Activated CD4-positive, alpha-beta T cell treated with anti-CD3 and anti-CD28 coated beads, Interleukin-2, amount 10 ng/mL, durations not matched to agents 24 days and 14 days (primary cell): ENCODE results near the gene FGFR3. TPM values are rescaled to one million over a fixed set of nuclear protein-coding genes. Genes with fewer than 3 reads are reported as not detected.

Source experiments
- DNase-seq: peaks from one replicate; pipeline ENCODE4 v3.0.0; 2022
- H3K27ac Mint-ChIP-seq: one replicate; pipeline ENCODE4 v1.8.0; 2022; ENCODE audit warnings: mild to moderate bottlenecking, mixed read lengths
- H3K27me3 Mint-ChIP-seq: one replicate; pipeline ENCODE4 v1.8.0; 2022; ENCODE audit warnings: mixed read lengths
- H3K36me3 Mint-ChIP-seq: one replicate; pipeline ENCODE4 v1.8.0; 2022; ENCODE audit warnings: low read depth, mild to moderate bottlenecking, mixed read lengths
- H3K4me1 Mint-ChIP-seq: one replicate; pipeline ENCODE4 v1.8.0; 2021; ENCODE audit warnings: mixed read lengths
- H3K4me3 Mint-ChIP-seq: one replicate; pipeline ENCODE4 v1.8.0; 2022; ENCODE audit warnings: mild to moderate bottlenecking, moderate library complexity, mixed read lengths
- H3K9me3 Mint-ChIP-seq: one replicate; pipeline ENCODE4 v1.8.0; 2021; ENCODE audit warnings: mixed read lengths
- intact Hi-C: fragments of 100-400 bp; cut with micrococcal nuclease; formaldehyde crosslinking; loops from one replicate; pipeline ENCODE4 v1.15.1; 2023
- total RNA-seq: library from RNA; stranded (reverse); gene quantifications from 2 replicates; pipeline ENCODE4 v1.2.3, GENCODE V29; 2022

The FGFR3 gene
- total RNA-seq, 1 donor from 2014 or later, result 0.30 TPM

DNA sequence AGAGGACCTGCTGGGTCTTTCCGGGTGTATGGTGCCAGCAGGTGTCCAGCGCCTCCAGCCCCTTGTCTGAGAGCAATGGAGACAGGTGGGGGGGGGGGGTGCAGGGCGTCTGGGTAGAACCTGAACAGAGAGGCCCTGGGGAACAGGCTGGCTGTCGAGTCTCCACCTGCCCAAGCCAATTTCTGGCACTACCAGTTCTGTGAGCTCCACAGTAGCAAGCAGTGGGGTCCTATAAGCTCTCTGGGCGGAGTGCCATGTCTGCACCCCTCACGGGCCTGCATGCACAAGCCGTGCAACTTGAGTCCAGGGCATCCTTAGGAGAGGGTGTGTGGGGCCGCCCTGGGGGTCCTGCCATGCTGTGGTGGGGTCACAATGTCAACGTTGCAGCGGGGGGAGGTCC, 10.1 kb upstream of the FGFR3 start:
- Mint-ChIP-seq H3K27me3 (no peaks in the 10 kb centered on the region), H3K27ac (no peak overlapping the region), H3K4me1 (no peaks in the 10 kb centered on the region), H3K4me3 (no peak overlapping the region), H3K36me3 (no peaks in the 10 kb centered on the region), H3K9me3 (no peaks in the 10 kb centered on the region)
- intact Hi-C loops, result no loop called here
- DNase-seq, result no peak

DNA sequence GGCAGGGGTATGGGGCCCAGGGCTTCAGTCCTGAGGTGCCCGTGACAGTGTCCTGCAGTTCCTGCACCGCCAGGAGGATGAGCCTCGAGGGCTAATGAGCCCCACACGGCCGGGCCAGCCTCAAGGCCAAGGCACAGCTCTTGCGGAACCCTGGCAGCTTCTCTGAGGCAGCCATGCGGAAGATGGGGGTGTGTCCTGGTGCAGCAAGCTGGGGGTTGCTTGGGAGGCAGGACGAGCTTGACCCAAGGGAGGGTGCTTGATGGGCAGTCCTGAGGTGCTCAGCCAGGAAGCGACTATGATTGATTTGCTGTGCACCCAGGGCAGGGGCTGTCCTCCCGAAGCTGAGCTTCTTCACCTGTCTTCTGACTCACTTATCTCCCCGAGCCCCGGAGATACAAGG, 9.1 kb upstream of the FGFR3 start:
- no peaks in the 10 kb centered on the region for H3K4me1 Mint-ChIP-seq
- H3K36me3 Mint-ChIP-seq, result no peaks in the 10 kb centered on the region
- H3K27ac Mint-ChIP-seq, result no peak overlapping the region
- no peaks in the 10 kb centered on the region for H3K9me3 Mint-ChIP-seq
- no peak for DNase-seq
- intact Hi-C loops, result no loop called here
- no peak overlapping the region for H3K4me3 Mint-ChIP-seq
- H3K27me3 Mint-ChIP-seq, result no peaks in the 10 kb centered on the region

- intact Hi-C loops, result no loop called here
- Mint-ChIP-seq H3K9me3 (no peaks in the 10 kb centered on the region), H3K27ac (no peak overlapping the region), H3K4me1 (no peaks in the 10 kb centered on the region), H3K36me3 (no peaks in the 10 kb centered on the region), H3K27me3 (no peaks in the 10 kb centered on the region), H3K4me3 (no peak overlapping the region)
- DNase-seq, result no peak
These were observed 8.7 kb upstream of the FGFR3 start for GRCh38 chr4:1784395-1784788.

DNA sequence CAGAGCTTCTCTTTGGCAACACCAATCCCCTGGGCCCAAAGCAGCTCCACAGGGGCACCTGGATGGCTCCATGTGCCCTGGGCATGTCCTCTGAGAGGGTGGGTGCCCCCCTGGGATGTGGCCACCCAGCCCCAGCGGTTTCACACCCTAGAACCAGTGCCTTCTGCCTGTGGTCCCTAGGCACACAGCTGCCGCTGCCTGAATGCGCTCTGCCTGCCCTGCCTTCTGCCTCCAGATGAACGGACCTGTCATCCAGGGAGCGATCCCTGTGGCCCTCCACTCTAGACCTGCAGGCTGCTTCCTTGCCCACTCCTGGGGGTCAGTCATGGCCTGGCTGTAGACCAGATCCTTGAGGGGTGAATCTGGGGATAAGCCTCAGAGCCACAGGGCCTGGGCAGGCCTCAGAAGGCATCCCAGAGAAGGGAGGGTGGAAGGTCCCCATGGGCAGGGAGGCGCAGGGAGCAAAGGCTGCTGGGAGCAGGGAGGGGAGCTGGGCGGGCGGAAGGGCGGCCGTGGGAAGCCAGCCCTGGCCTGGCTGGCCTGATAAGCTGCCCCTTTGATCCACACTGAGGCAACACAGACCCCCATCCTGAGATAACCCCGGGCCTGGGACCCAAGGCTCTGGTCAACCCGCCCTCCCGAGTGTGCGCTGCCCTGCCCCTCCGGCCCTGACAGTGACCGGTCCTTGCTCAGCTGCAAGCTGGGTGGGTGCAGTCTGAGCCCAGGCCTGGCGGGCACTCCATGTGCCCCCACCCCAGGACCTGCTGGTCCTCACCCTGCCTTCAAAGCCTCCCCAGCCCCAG, 8.1 kb upstream of the FGFR3 start:
- H3K4me3 Mint-ChIP-seq, result no peak overlapping the region
- DNase-seq, result no peak
- H3K9me3 Mint-ChIP-seq, result no peaks in the 10 kb centered on the region
- intact Hi-C loops, result no loop called here
- no peak overlapping the region for H3K27ac Mint-ChIP-seq
- no peaks in the 10 kb centered on the region for H3K27me3 Mint-ChIP-seq
- no peaks in the 10 kb centered on the region for H3K4me1 Mint-ChIP-seq
- H3K36me3 Mint-ChIP-seq, result no peaks in the 10 kb centered on the region

- no peak for DNase-seq
- no peaks in the 10 kb centered on the region for H3K36me3 Mint-ChIP-seq
- H3K4me3 Mint-ChIP-seq, result no peak overlapping the region
- intact Hi-C loops, result no loop called here
- H3K27me3 Mint-ChIP-seq, result peaks cover 2% of the 10 kb centered on the region
- H3K4me1 Mint-ChIP-seq, result no peaks in the 10 kb centered on the region
- H3K27ac Mint-ChIP-seq, result no peak overlapping the region
- H3K9me3 Mint-ChIP-seq, result no peaks in the 10 kb centered on the region
These were observed 7.5 kb upstream of the FGFR3 start for GRCh38 chr4:1785592-1785991.

DNA sequence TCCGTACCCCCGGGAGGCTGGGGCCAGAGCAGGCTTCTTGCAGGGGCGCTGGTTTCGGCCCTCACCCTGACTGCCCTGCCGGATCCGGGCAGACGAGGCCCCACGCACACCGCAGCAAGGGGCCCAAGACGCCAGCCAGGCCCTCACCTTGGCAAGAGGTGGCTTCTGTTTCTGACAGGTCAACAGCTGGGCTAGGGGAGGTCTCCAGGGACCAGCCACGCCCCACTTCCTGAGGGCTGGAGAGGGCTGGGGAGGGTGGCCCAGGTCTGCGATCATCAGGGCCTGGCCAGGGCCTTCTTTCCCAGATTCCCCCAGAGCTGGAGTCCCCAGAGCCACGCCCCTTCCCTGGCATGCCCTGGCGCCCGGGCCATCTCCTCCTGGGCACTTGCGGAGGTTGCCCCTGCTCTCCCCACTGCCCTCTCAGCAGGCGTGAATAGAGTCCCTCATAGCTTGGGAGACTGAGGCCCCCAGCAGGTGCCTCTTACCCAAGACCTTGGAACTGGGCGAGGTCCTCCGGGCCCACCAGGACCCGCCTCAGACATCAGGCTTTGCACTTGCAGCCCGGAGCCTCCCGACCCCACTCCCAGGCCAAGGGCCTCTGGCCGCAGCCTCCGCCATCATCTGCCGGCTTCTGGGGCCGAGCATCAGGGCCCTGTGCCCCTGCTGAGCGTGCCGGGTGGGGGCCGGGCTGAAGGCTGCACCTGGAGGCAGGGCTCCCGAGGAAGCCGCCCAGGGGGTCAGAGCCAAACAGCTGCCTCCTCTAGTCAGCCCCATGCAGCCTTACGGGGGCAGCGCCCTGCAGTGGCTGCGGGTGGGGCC, 6.3 kb upstream of the FGFR3 start:
- Mint-ChIP-seq H3K4me1 (no peaks in the 10 kb centered on the region), H3K27me3 (peaks cover 11% of the 10 kb centered on the region), H3K36me3 (no peaks in the 10 kb centered on the region), H3K4me3 (no peak overlapping the region), H3K9me3 (no peaks in the 10 kb centered on the region), H3K27ac (no peak overlapping the region)
- intact Hi-C loops, result no loop called here
- DNase-seq, result no peak

DNA sequence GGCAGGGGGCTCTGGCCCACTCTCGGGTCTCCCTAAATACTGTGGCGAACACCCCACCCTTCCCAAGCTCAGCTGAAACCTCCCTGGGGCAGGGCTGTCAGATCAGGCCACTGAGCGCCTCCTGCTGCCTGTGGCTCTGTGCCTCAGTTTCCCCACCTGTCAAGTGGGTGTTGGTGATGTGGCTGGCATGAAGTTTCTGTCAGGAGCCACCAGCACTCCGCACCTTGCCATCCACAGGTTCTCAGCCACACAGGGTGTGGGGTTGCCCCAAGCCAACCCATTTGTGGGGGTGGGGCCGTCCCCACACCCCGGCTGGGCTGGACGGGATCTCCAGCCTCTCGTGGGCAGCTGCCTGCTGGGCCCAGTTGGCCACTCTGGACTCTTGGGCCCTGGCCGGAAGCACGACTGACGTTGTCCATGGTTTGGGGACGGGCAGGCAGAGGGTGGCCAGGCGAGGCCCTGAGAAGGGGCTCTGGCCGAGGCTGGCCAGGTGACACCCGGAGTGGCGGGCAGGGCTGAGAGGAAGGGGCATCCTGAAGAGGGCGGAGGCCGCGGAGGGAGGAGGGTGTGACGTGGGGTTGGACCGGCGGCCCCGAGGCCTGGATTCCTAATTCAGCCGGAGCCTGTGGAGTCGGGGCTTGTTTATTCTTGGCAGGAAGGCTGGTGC, 5.5 kb upstream of the FGFR3 start:
- intact Hi-C loops, result no loop called here
- H3K4me3 Mint-ChIP-seq, result no peak overlapping the region
- H3K9me3 Mint-ChIP-seq, result no peaks in the 10 kb centered on the region
- H3K4me1 Mint-ChIP-seq, result no peaks in the 10 kb centered on the region
- peaks cover 12% of the 10 kb centered on the region for H3K27me3 Mint-ChIP-seq
- no peaks in the 10 kb centered on the region for H3K36me3 Mint-ChIP-seq
- no peak overlapping the region for H3K27ac Mint-ChIP-seq
- no peak for DNase-seq

DNA sequence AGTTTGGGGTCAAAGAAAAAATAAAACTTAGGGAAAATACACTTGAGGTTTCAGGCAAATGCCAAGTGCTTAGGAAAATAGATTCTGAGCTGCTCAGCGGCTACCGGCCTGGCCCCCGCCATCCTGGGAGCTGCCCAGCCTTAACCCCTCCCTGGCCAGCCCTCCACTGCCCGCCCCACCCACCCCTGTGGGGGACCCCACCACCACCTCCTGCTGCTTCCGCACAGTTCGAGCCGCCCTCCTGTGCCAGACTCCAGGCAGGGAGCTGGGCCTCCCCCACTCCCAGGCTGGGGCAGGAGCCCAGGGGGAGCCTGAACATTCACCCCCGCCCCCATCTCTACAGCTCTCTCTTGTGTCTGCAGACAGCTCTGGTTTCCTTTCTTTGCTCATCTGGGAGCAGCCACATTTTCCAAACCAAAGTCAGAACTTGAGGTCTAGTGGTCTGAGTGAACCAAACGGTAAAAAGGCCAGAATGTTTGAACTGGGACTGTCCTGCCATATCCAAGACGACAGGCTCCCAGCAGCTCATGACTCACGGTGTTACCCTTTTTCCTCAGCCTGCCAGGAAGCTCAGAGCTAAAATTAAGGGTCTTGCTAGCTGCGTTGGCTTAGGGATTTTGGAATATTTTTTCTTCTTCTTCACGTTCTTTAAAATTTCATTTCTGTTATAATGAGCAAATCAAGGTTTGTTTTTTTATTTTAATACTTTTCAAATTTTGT, 4.7 kb upstream of the FGFR3 start:
- H3K27me3 Mint-ChIP-seq, result peaks cover 12% of the 10 kb centered on the region
- intact Hi-C loops, result no loop called here

GRCh38 chr4:1789552-1789951, 3.5 kb upstream of the FGFR3 start:
- DNase-seq, result no peak
- H3K27ac Mint-ChIP-seq, result no peak overlapping the region
- no peaks in the 10 kb centered on the region for H3K4me1 Mint-ChIP-seq
- no peaks in the 10 kb centered on the region for H3K9me3 Mint-ChIP-seq
- H3K36me3 Mint-ChIP-seq, result no peaks in the 10 kb centered on the region
- H3K27me3 Mint-ChIP-seq, result peaks cover 14% of the 10 kb centered on the region
- no peak overlapping the region for H3K4me3 Mint-ChIP-seq
- intact Hi-C loops, result no loop called here

More for the DNA sequence above, 4.7 kb upstream of the FGFR3 start:
- Mint-ChIP-seq H3K9me3 (no peaks in the 10 kb centered on the region), H3K36me3 (no peaks in the 10 kb centered on the region), H3K4me1 (no peaks in the 10 kb centered on the region), H3K4me3 (no peak overlapping the region), H3K27ac (no peak overlapping the region)
- DNase-seq, result no peak

DNA sequence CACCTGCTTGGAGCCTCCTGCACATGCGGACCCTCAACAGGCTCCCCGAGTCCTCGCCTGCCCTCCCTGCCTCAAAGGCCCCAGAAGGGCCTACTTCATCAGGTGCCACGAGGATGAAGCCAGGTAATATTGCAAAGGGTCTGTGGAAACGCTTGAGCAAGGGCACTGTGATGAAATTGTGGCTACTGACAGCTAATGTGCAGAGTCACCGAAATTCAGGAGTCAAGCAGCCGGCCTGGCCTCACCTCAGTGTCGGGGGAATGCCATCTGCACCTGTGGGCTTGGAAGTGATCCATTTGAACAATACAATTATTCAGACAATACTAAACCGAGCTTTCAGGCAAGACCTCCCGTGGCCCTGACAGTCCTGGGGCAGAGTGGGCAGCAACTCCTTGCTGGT, 3.1 kb upstream of the FGFR3 start:
- no peaks in the 10 kb centered on the region for H3K9me3 Mint-ChIP-seq

GRCh38 chr4:1792158-1792831, 798 bp upstream of the FGFR3 start:
- no peaks in the 10 kb centered on the region for H3K36me3 Mint-ChIP-seq
- H3K27me3 Mint-ChIP-seq, result peaks cover 24% of the 10 kb centered on the region
- no peaks in the 10 kb centered on the region for H3K9me3 Mint-ChIP-seq
- H3K27ac Mint-ChIP-seq, result no peak overlapping the region
- no peak for DNase-seq
- H3K4me3 Mint-ChIP-seq, result peak overlapping the region; percentile 39
- intact Hi-C loops, result loop anchor here (5.0 to 10.0 kb wide), 2 partner anchors 40 to 207 kb away; no protein-coding TSS in a partner anchor
- H3K4me1 Mint-ChIP-seq, result no peaks in the 10 kb centered on the region

More for the DNA sequence above, 3.1 kb upstream of the FGFR3 start:
- H3K4me1 Mint-ChIP-seq, result no peaks in the 10 kb centered on the region
- DNase-seq, result no peak
- no peaks in the 10 kb centered on the region for H3K36me3 Mint-ChIP-seq
- H3K27ac Mint-ChIP-seq, result no peak overlapping the region
- H3K27me3 Mint-ChIP-seq, result peaks cover 14% of the 10 kb centered on the region
- H3K4me3 Mint-ChIP-seq, result no peak overlapping the region
- intact Hi-C loops, result loop anchor here (5.0 to 10.0 kb wide), 2 partner anchors 38 to 205 kb away; no protein-coding TSS in a partner anchor

DNA sequence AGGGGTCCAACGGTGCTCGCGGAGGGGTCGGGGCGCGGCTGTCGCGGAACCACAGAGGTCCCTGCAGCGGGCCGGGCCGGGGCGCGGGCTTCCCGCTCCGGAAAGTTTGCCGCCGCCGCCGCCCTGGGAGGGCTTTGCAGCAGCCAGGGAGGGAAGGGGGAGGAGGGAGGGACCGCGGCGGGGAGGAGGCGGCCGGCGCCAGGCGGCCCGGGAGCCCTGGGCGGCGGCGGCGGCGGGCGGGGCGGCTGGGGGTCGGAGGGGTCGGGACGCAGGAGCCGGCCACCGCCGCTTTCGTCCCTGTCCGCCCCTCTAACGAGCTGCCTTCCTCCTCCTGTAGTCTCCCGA, 375 bp downstream of the FGFR3 start:
- intact Hi-C loops, result loop anchor here (5.0 to 10.0 kb wide), 2 partner anchors 41 to 209 kb away; no protein-coding TSS in a partner anchor
- DNase-seq, result peak; percentile 83
- no peak overlapping the region for H3K27ac Mint-ChIP-seq

More for the DNA sequence above, 375 bp downstream of the FGFR3 start:
- Mint-ChIP-seq H3K9me3 (no peaks in the 10 kb centered on the region), H3K4me3 (no peak overlapping the region), H3K36me3 (no peaks in the 10 kb centered on the region), H3K4me1 (no peaks in the 10 kb centered on the region), H3K27me3 (peaks cover 24% of the 10 kb centered on the region)
